Measurements from ENCODE around the gene NUDT6.
A peak's percentile ranks its signal among the peaks of the same experiment; 100 is the strongest.

Gene NUDT6

GRCh38 chr4:122914938-122915337, 7.5 kb downstream of the NUDT6 start:
- DNase-seq (ENCODE audit: low read depth) = peak; percentile 27
- no peak for TF ChIP-seq CTCF (IDR thresholded peaks at IDR 0.05; ENCODE audit: insufficient read depth, low read depth, low read length, missing control alignments)
- no peak overlapping the region for H3K4me3 ChIP-seq (ENCODE audit: low read length)

GRCh38 chr4:122914292-122914904, 8.0 kb downstream of the NUDT6 start:
- peak; percentile 70 for DNase-seq (ENCODE audit: low read depth)
- TF ChIP-seq CTCF (IDR thresholded peaks at IDR 0.05; ENCODE audit: insufficient read depth, low read depth, low read length, missing control alignments) = peak; percentile 59
- H3K4me3 ChIP-seq (ENCODE audit: low read length) = no peak overlapping the region

GRCh38 chr4:122912810-122913575, 9.4 kb downstream of the NUDT6 start:
- no peak for DNase-seq (ENCODE audit: low read depth)
- TF ChIP-seq CTCF (IDR thresholded peaks at IDR 0.05; ENCODE audit: insufficient read depth, low read depth, low read length, missing control alignments) = no peak
- H3K4me3 ChIP-seq (ENCODE audit: low read length) = no peak overlapping the region

GRCh38 chr4:122911588-122911987, 10.8 kb downstream of the NUDT6 start:
- DNase-seq (ENCODE audit: low read depth) = no peak
- TF ChIP-seq CTCF (IDR thresholded peaks at IDR 0.05; ENCODE audit: insufficient read depth, low read depth, low read length, missing control alignments) = no peak
- H3K4me3 ChIP-seq (ENCODE audit: low read length) = no peak overlapping the region

- no peak for DNase-seq (ENCODE audit: low read depth)
- H3K4me3 ChIP-seq (ENCODE audit: low read length) = no peak overlapping the region
- no peak for TF ChIP-seq CTCF (IDR thresholded peaks at IDR 0.05; ENCODE audit: insufficient read depth, low read depth, low read length, missing control alignments)
Observed at GRCh38 chr4:122909683-122910082, 12.7 kb downstream of the NUDT6 start.

GRCh38 chr4:122908223-122908622, 14.2 kb downstream of the NUDT6 start:
- H3K4me3 ChIP-seq (ENCODE audit: low read length) = no peak overlapping the region
- DNase-seq (ENCODE audit: low read depth) = no peak
- TF ChIP-seq CTCF (IDR thresholded peaks at IDR 0.05; ENCODE audit: insufficient read depth, low read depth, low read length, missing control alignments) = no peak
